GM12874 (cell line): ENCODE measurements around the gene RAB44.
A peak's percentile ranks its signal among the peaks of the same experiment; 100 is the strongest.

Source experiments
- CTCF ChIP-seq: IDR thresholded peaks from 2 replicates; pipeline ENCODE4 v1.5.1; 2011; ENCODE audit warnings: low read depth, mild to moderate bottlenecking, control low read depth, low read length, moderate library complexity; ENCODE audit not compliant: insufficient read depth

Gene RAB44

GRCh38 chr6:36753671-36754405, 56.2 kb downstream of the RAB44 start:
- no peak for TF ChIP-seq CTCF

GRCh38 chr6:36754582-36755434, 57.2 kb downstream of the RAB44 start:
- no peak for TF ChIP-seq CTCF

- TF ChIP-seq CTCF, result no peak
These were observed 58.1 kb downstream of the RAB44 start for GRCh38 chr6:36755435-36756348.

- no peak for TF ChIP-seq CTCF
These were observed 59.2 kb downstream of the RAB44 start for GRCh38 chr6:36756786-36757185.

GRCh38 chr6:36757206-36757605, 59.6 kb downstream of the RAB44 start:
- 0 out of 2 replicates have a peak, but pooled peaks have one; percentile 16 for TF ChIP-seq CTCF

GRCh38 chr6:36757943-36758508, 60.4 kb downstream of the RAB44 start:
- TF ChIP-seq CTCF, result no peak
